OCI-LY1 (cell line): Measurements from ENCODE around the gene LRRN1.

Source experiments
- H2AFZ ChIP-seq: fragments of 200-600 bp; sonication (generic), shearing (Covaris generic); 2 replicates; pipeline ENCODE4 v1.6.0; 2014; ENCODE audit warnings: antibody characterized with exemption, mild to moderate bottlenecking, low read length
- H3F3A ChIP-seq: fragments of 200-600 bp; sonication (generic), shearing (Covaris generic); 2 replicates; pipeline ENCODE4 v1.6.0; 2014; ENCODE audit warnings: mild to moderate bottlenecking, antibody characterized with exemption, low read length, moderate library complexity; ENCODE audit not compliant: insufficient read depth
- H3K27ac ChIP-seq: fragments of 200-600 bp; sonication (generic); 2 replicates; pipeline ENCODE4 v1.5.1; 2014; ENCODE audit warnings: low read length, mixed run types, mild to moderate bottlenecking, low read depth; ENCODE audit not compliant: poor library complexity, severe bottlenecking
- H3K27me3 ChIP-seq: fragments of 200-600 bp; sonication (generic); 2 replicates; pipeline ENCODE4 v1.6.0; 2014; ENCODE audit warnings: antibody characterized with exemption, mild to moderate bottlenecking, low read length, moderate library complexity; ENCODE audit not compliant: insufficient read depth
- H3K36me3 ChIP-seq: fragments of 200-600 bp; sonication (generic); 2 replicates; pipeline ENCODE4 v1.6.1; 2014; ENCODE audit warnings: mild to moderate bottlenecking, antibody characterized with exemption, low read length, moderate library complexity, mixed read lengths; ENCODE audit not compliant: insufficient read depth
- H3K4me1 ChIP-seq: fragments of 200-600 bp; sonication (generic); 2 replicates; pipeline ENCODE4 v1.5.1; 2014; ENCODE audit warnings: mild to moderate bottlenecking, low read length, moderate library complexity; ENCODE audit not compliant: insufficient read depth, severe bottlenecking
- H3K4me2 ChIP-seq: fragments of 200-600 bp; sonication (generic), shearing (Covaris generic); 2 replicates; pipeline ENCODE4 v1.6.1; 2014; ENCODE audit warnings: low read length
- H3K4me3 ChIP-seq: fragments of 200-600 bp; sonication (generic); 2 replicates; pipeline ENCODE4 v1.5.1; 2014; ENCODE audit warnings: low read length, low read depth, mild to moderate bottlenecking, mixed read lengths; ENCODE audit not compliant: poor library complexity, severe bottlenecking
- H3K79me2 ChIP-seq: fragments of 200-600 bp; shearing (Covaris generic); 2 replicates; pipeline ENCODE4 v1.6.1; 2016; ENCODE audit warnings: mixed run types, low read length, mixed read lengths; ENCODE audit not compliant: insufficient read depth
- H3K9ac ChIP-seq: fragments of 200-600 bp; sonication (generic), shearing (Covaris generic); 2 replicates; pipeline ENCODE4 v1.6.1; 2014; ENCODE audit warnings: mild to moderate bottlenecking, low read length, mixed read lengths
- H3K9me2 ChIP-seq: fragments of 200-600 bp; sonication (generic), shearing (Covaris generic); 2 replicates; pipeline ENCODE4 v1.6.1; 2014; ENCODE audit warnings: low read depth, mild to moderate bottlenecking, low read length, mixed read lengths
- H3K9me3 ChIP-seq: fragments of 200-600 bp; shearing (Covaris generic); 2 replicates; pipeline ENCODE4 v1.6.1; 2014; ENCODE audit warnings: low read length, mixed read lengths
- H4K20me1 ChIP-seq: fragments of 200-600 bp; sonication (generic), shearing (Covaris generic); 2 replicates; pipeline ENCODE4 v1.6.0; 2016; ENCODE audit warnings: mild to moderate bottlenecking, low read length; ENCODE audit not compliant: insufficient read depth
- CTCF ChIP-seq: fragments of 200-600 bp; sonication (generic), shearing (Covaris generic); IDR thresholded peaks from 2 replicates; pipeline ENCODE4 v1.5.1; 2017; ENCODE audit warnings: mild to moderate bottlenecking, antibody characterized with exemption, low read length, moderate library complexity, mixed read lengths
- EZH2 ChIP-seq: fragments of 200-600 bp; sonication (generic), shearing (Covaris generic); IDR thresholded peaks from 2 replicates; pipeline ENCODE4 v1.8.0; 2017; ENCODE audit warnings: borderline replicate concordance, mixed run types, mild to moderate bottlenecking, antibody characterized with exemption, low read length, moderate library complexity, mixed read lengths

Gene LRRN1

GRCh38 chr3:3783210-3783609 is 16.0 kb upstream of the LRRN1 start:
- Histone ChIP-seq H3K9ac (no peak overlapping the region), H3K79me2 (no peaks in the 10 kb centered on the region), H3K4me3 (no peak overlapping the region), H3K27me3 (no peaks in the 10 kb centered on the region), H3K27ac (no peak overlapping the region), H4K20me1 (no peaks in the 10 kb centered on the region), H3K9me3 (no peaks in the 10 kb centered on the region), H3K9me2 (no peaks in the 10 kb centered on the region), H3K4me2 (no peak overlapping the region), H3K4me1 (no peaks in the 10 kb centered on the region), H3K36me3 (no peaks in the 10 kb centered on the region), H3F3A (no peaks in the 10 kb centered on the region), H2AFZ (no peak overlapping the region)
- TF ChIP-seq EZH2 (no peak), CTCF (no peak)

GRCh38 chr3:3783696-3784095 is 15.5 kb upstream of the LRRN1 start:
- H3K9ac ChIP-seq: no peak overlapping the region
- no peak overlapping the region for H3K4me3 ChIP-seq
- H3K27ac ChIP-seq: no peak overlapping the region
- H4K20me1 ChIP-seq: no peaks in the 10 kb centered on the region
- no peaks in the 10 kb centered on the region for H3K27me3 ChIP-seq
- no peak overlapping the region for H3K4me2 ChIP-seq
- no peaks in the 10 kb centered on the region for H3K36me3 ChIP-seq
- H3K79me2 ChIP-seq: no peaks in the 10 kb centered on the region
- no peaks in the 10 kb centered on the region for H3K9me3 ChIP-seq
- H3K4me1 ChIP-seq: no peaks in the 10 kb centered on the region
- no peaks in the 10 kb centered on the region for H3F3A ChIP-seq
- no peak for TF ChIP-seq CTCF
- no peak for TF ChIP-seq EZH2
- H3K9me2 ChIP-seq: no peaks in the 10 kb centered on the region
- H2AFZ ChIP-seq: no peak overlapping the region

GRCh38 chr3:3792391-3792790 is 6.8 kb upstream of the LRRN1 start:
- no peak overlapping the region for H3K27ac ChIP-seq
- H3K36me3 ChIP-seq: no peaks in the 10 kb centered on the region
- H3K79me2 ChIP-seq: no peaks in the 10 kb centered on the region
- H4K20me1 ChIP-seq: no peaks in the 10 kb centered on the region
- no peak for TF ChIP-seq EZH2
- TF ChIP-seq CTCF: no peak
- no peaks in the 10 kb centered on the region for H3F3A ChIP-seq
- H3K27me3 ChIP-seq: no peaks in the 10 kb centered on the region
- no peak overlapping the region for H3K4me2 ChIP-seq
- H3K9ac ChIP-seq: no peak overlapping the region
- no peak overlapping the region for H3K4me3 ChIP-seq
- no peaks in the 10 kb centered on the region for H3K9me3 ChIP-seq
- H2AFZ ChIP-seq: no peak overlapping the region
- no peaks in the 10 kb centered on the region for H3K4me1 ChIP-seq
- H3K9me2 ChIP-seq: no peaks in the 10 kb centered on the region
